K562 (cell line): ENCODE data around the gene HEXD. TPM values are rescaled to one million over a fixed set of nuclear protein-coding genes. Genes with fewer than 3 reads are reported as not detected.

Source experiments
- E4F1 ChIP-seq: fragments of 250-450 bp; sonication (Bioruptor Pico); IDR thresholded peaks from 2 replicates; pipeline ENCODE4 v1.5.0; 2021; ENCODE audit warnings: mild to moderate bottlenecking, borderline replicate concordance
- KAT7 ChIP-seq: sonication (generic); formaldehyde crosslinking; IDR thresholded peaks from 2 replicates; pipeline ENCODE4 v1.8.0; 2022; ENCODE audit warnings: missing genetic modification reagents, mild to moderate bottlenecking, borderline replicate concordance
- L3MBTL2 ChIP-seq: fragments of 450-650 bp; IDR thresholded peaks from 2 replicates; pipeline ENCODE4 v1.6.1; 2016; ENCODE audit warnings: mild to moderate bottlenecking, moderate library complexity
- MXD1 ChIP-seq: fragments of 250-450 bp; sonication (Bioruptor Pico); IDR thresholded peaks from 2 replicates; pipeline ENCODE4 v1.8.0; 2021; ENCODE audit warnings: borderline replicate concordance, mild to moderate bottlenecking, moderate library complexity; ENCODE audit not compliant: poor library complexity, severe bottlenecking
- NEUROD1 ChIP-seq: fragments of 150-350 bp; IDR thresholded peaks from 2 replicates; pipeline ENCODE4 v1.6.1; 2014; ENCODE audit warnings: borderline replicate concordance, low read length, low read depth; ENCODE audit not compliant: partially characterized antibody
- NFE2 ChIP-seq: IDR thresholded peaks from 2 replicates; pipeline ENCODE4 v1.6.1; 2014; ENCODE audit warnings: antibody characterized with exemption, low read depth
- NR3C1 ChIP-seq: sonication (generic); formaldehyde crosslinking; IDR thresholded peaks from 2 replicates; pipeline ENCODE4 v1.8.1; 2022; ENCODE audit warnings: missing genetic modification reagents
- POLR2H ChIP-seq: IDR thresholded peaks from 2 replicates; pipeline ENCODE4 v1.6.1; 2016; ENCODE audit warnings: missing genetic modification characterization, low read depth, mild to moderate bottlenecking, control low read depth, missing compliant biosample characterization, moderate library complexity
- PREB ChIP-seq: sonication (generic); formaldehyde crosslinking; IDR thresholded peaks from 2 replicates; pipeline ENCODE4 v1.8.1; 2023; ENCODE audit warnings: mild to moderate bottlenecking, missing genetic modification reagents
- SAP30 ChIP-seq: fragments of 200-600 bp; sonication (generic); IDR thresholded peaks from 2 replicates; pipeline ENCODE4 v1.6.1; 2012; ENCODE audit warnings: borderline replicate concordance, low read depth, mild to moderate bottlenecking, moderate library complexity, low read length, control low read depth, inconsistent platforms; ENCODE audit not compliant: insufficient read depth, poor library complexity, severe bottlenecking
- SMARCB1 ChIP-seq: IDR thresholded peaks from 2 replicates; pipeline ENCODE4 v1.6.1; 2011; ENCODE audit warnings: improper control_type of control experiment, low read depth; ENCODE audit not compliant: insufficient read length
- SOX6 ChIP-seq: fragments of 450-650 bp; IDR thresholded peaks from 2 replicates; pipeline ENCODE4 v1.6.1; 2014; ENCODE audit warnings: mild to moderate bottlenecking
- SPI1 ChIP-seq: IDR thresholded peaks from 2 replicates; pipeline ENCODE4 v1.6.1; 2011; ENCODE audit warnings: low read depth, low read length, control low read depth, borderline replicate concordance
- SRSF7 ChIP-seq: fragments of 200-400 bp; formaldehyde crosslinking; optimal IDR thresholded peaks from 2 replicates; pipeline ENCODE3; 2017; ENCODE audit warnings: mild to moderate bottlenecking, low read depth, low read length
- TRIM24 ChIP-seq, 2 experiments: fragments of 450-650 bp; IDR thresholded peaks; 2 replicates each; pipeline ENCODE4 v1.6.1; 2016
- ZBTB12 ChIP-seq: fragments of 250-450 bp; sonication (Bioruptor Pico); IDR thresholded peaks from 2 replicates; pipeline ENCODE4 v1.4.0; 2020
- ZBTB2 ChIP-seq: fragments of 450-650 bp; IDR thresholded peaks from 2 replicates; pipeline ENCODE4 v1.6.1; 2016; ENCODE audit warnings: antibody characterized with exemption
- ZNF253 ChIP-seq: fragments of 250-450 bp; sonication (Bioruptor Pico); conservative IDR thresholded peaks from 2 replicates; pipeline ENCODE4 v1.6.1; 2021; ENCODE audit warnings: mild to moderate bottlenecking
- ZSCAN29 ChIP-seq: fragments of 450-650 bp; IDR thresholded peaks from 2 replicates; pipeline ENCODE4 v1.6.1; 2017
- polyA plus RNA-seq, 8 experiments: library from polyadenylated mRNA; depleted of rRNA in 4 of 8; stranded (reverse) in 5 of 8; unstranded in 3 of 8; fragments of >200 nt; fragmentation: Nextera tagmentation in 2 of 8; fragmentation: Illumina TruSeq in 1 of 8; extraction: Ambion mirVana in 2 of 8; extraction: Trizol in 1 of 8; gene quantifications; 2 replicates each; pipeline versions ENCODE4 v1.2.1 to v1.2.3, GENCODE V29; 2011 to 2014; ENCODE audit warnings: inconsistent platforms in 1 of 8, missing spikeins in 1 of 8
- total RNA-seq, 7 experiments: library from RNA; depleted of rRNA in 6 of 7; stranded (reverse); fragments of >200 nt in 6 of 7; fragmentation: Illumina TruSeq in 2 of 7; extraction: Trizol in 2 of 7; gene quantifications; 2 replicates each; pipeline versions ENCODE4 v1.2.1 to v1.2.3, GENCODE V29; 2011 to 2021; ENCODE audit warnings: low replicate concordance in 1 of 7

The HEXD gene
- total and polyA plus RNA-seq, 9 of the 15 experiments (the other 6 are each of a cell fraction or from before 2014, with no cell fraction given): 1.0 to 25.3 (median 10.0) TPM

GRCh38 chr17:82457073-82457928 is 39.2 kb downstream of the HEXD start (continued):
- TF ChIP-seq PREB: no peak
- TF ChIP-seq POLR2H (tag): no peak
- TF ChIP-seq SOX6: 0 out of 2 replicates have a peak, but pooled peaks have one; percentile 24
- TF ChIP-seq ZBTB12: no peak
- no peak for TF ChIP-seq SPI1
- TF ChIP-seq ZBTB2: no peak
- TF ChIP-seq SMARCB1: no peak
- no peak for TF ChIP-seq TRIM24 (IDR thresholded peaks at IDR 0.05)
- TF ChIP-seq NFE2: no peak
- TF ChIP-seq ZSCAN29: no peak
- no peak for TF ChIP-seq ZNF253 (CRISPR knock-in tag)
- 0 out of 2 replicates have a peak, but pooled peaks have one; percentile 18 for TF ChIP-seq E4F1 (CRISPR knock-in tag)
- no peak for TF ChIP-seq KAT7
- TF ChIP-seq SRSF7: no peak
- TF ChIP-seq MXD1: no peak
- TF ChIP-seq NR3C1 (CRISPR knock-in tag): no peak
- TF ChIP-seq L3MBTL2: no peak; the same call in 1 of the 2 replicates
- TF ChIP-seq SAP30: no peak
- TF ChIP-seq NEUROD1: no peak
